GM10847 (cell line): ENCODE data around the gene CCDC167.

Source experiments
- POLR2A ChIP-seq: IDR thresholded peaks from 2 replicates; pipeline ENCODE4 v1.6.1; 2011; ENCODE audit not compliant: insufficient read length; ENCODE audit errors: extremely low read depth

Gene CCDC167

GRCh38 chr6:37519461-37519860 lies 19.8 kb upstream of the CCDC167 start:
- no peak for TF ChIP-seq POLR2A

- no peak for TF ChIP-seq POLR2A
Observed at GRCh38 chr6:37518116-37518515, 18.4 kb upstream of the CCDC167 start.

DNA sequence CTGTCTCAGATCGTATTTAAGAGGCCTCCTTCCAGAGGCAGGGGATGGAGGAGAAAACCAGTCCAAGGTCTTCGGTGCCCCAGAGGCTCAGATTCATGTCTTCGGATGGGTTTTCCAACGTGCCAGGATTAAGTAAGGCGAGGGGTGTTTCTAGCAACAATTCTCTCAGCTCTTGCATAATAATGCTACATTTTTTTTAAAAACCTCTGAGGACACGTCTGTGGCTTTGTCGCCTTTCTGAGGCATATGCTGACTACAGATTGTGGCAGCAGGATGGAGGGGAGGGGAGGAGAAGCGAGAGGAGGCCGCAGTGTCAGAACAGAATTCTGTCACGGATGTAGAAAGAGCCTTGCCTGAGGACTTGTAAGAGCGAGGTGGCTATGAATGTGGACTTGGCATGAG lies 17.7 kb upstream of the CCDC167 start:
- no peak for TF ChIP-seq POLR2A

GRCh38 chr6:37516920-37517405 lies 17.3 kb upstream of the CCDC167 start:
- TF ChIP-seq POLR2A: no peak

DNA sequence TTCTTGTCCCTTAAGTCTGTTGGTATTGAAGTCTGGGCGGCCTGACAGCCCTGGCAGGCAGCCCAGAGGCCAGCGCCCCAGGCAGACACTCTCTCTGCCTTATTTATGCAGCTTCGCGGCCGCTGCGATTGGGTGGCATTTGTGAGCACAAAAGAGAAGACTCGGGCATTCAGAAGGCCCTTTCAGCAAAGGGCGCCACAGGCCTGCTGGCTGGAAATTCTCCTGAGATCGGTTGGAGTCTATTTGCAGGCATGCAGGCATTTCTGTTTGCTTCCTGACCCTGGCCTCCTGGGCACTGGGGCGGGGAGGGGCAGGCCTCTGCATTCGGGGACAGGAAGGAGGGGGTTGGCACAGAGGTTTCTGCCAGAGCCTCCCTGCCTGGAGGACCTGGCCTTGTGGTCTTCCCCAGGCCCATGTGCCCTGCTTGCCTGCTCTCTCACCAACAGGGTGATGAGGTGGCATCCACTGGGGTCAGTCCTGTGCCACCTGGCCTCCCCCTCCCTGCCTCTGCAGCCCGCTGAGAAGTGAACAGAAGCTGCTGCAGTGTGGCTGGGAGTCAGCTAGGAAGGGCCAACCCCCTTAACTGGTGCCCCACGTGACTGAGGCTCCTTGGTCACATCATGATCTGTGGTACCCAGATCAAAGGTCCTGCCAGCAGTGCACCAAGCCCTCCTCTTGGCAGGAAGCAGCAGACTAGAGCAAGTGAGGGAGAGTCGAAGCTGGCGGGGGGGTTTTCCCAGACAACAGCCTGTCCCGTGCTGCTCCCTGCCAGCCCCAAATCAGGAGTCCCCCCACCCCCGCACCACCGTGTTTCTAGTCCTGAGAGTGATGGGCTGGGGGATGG lies 16.6 kb upstream of the CCDC167 start:
- TF ChIP-seq POLR2A: no peak

DNA sequence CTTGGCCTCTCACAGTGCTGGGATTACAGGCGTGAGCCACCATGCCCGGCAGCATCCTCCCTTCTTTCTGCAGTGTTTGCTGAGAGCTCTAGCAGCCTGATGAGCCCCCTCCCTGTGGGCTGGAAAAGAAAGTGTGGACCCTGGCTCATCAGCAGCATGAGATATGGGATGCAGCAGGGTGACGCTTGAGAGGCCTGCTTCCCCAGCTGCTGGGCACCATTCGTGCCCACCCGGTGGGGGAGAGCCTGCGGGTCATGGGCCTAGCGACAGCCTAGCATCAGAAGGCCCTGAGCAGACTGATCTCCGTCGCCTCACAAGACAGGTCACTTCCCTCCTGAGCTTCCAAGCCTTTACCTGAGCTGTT lies 16.0 kb upstream of the CCDC167 start:
- TF ChIP-seq POLR2A: no peak

- no peak for TF ChIP-seq POLR2A
Observed at GRCh38 chr6:37514837-37515236, 15.1 kb upstream of the CCDC167 start.

- no peak for TF ChIP-seq POLR2A
Observed at GRCh38 chr6:37514321-37514771, 14.7 kb upstream of the CCDC167 start.

DNA sequence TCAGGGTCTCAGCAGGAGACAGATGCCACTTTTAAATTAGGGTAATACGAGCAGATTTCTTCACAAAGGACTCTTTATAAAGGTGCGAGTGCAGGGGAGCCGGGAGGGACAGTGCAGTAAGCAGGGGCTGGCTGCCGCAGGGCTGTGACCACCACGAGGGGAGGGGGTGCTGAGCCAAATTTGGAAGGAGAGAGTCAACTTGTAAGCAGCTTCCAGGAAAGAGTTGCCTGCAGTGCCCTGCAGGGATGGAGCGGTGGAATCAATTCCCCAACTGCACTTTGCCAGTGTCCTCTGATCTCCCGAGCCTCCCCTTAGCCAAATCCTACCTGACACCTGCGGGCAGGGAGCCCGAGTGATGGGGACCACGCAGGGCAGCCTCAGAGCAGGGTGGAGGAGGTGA lies 13.9 kb upstream of the CCDC167 start:
- no peak for TF ChIP-seq POLR2A

GRCh38 chr6:37513155-37513554 lies 13.5 kb upstream of the CCDC167 start:
- no peak for TF ChIP-seq POLR2A

DNA sequence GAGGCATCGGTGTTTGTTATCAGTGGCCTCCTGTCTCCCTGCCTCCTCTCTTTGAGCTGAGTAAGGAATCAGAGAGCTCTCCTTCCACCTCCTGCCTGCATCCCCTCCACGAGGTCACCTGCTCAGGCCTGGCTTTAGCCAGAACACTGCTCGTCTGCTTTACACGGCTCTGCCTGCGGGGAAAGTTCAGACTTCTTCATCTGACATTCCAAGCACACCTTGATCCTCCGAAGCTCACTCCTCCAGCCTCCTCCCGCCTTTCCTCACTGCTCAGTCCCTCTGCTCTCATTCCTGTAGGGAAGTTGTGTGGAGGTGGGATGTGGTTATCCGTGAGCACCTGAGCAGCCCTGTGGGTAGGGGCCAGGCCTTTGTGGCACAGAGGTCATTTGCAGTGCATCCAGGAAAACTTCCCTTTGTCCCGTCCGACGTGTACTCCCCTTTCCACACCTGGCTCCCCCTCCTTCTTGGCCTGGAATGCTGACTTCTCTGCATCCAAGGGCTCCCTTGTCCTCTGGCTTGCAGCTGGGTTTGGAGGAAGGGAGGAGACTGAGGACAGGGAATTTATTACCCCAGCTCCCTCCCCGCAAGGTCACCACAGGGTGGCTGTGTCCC lies 12.8 kb upstream of the CCDC167 start:
- TF ChIP-seq POLR2A: no peak

GRCh38 chr6:37511910-37512399 lies 12.3 kb upstream of the CCDC167 start:
- TF ChIP-seq POLR2A: no peak

DNA sequence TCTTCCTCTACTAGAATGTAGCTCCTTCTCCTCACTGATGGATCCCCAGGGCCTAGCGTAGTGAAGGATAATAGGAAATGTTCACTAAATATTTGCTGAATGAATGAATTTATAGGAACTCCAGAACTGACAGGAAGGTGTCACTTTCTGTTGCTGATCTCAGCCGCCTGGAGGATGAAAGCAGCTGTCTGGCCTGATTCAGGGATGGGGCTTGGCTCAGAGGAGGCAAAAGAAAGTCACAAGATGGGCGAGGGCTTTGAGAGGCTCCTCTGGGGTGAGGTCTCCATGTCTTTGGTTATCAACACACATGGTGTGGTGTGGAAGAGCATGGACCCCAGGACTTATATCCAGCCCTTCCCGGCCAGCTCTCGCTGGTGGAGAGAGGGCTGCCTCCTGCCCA lies 11.5 kb upstream of the CCDC167 start:
- no peak for TF ChIP-seq POLR2A

GRCh38 chr6:37507690-37508421 lies 8.2 kb upstream of the CCDC167 start:
- TF ChIP-seq POLR2A: no peak

- TF ChIP-seq POLR2A: no peak
Observed at GRCh38 chr6:37507077-37507476, 7.4 kb upstream of the CCDC167 start.

DNA sequence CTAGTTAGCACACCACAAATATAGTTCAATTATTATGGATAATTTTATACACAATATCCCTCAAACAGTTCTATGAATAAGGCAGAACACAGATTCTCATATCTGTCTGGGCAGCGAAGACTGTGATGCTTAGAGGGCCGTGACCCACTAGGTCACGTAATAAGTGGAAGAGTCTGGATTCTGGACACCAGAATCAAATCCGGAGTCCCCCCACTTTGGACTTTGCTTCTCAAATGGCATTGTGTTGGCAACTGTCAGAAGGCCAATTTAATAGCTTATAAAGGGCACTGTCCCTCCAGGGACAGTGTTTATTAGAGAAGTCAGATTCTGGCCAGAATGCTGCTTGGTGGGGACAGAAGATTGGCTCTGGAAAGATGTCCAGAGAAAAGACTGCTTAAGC lies 6.8 kb upstream of the CCDC167 start:
- TF ChIP-seq POLR2A: no peak
